SK-N-SH treated with all-trans-retinoic acid at 6 μM for 48 hours (cell line): ENCODE data around the gene WBP11.

ENCODE experiments used
- GLIS3 ChIP-seq: fragments of 250-450 bp; sonication (Bioruptor Pico); IDR thresholded peaks from 2 replicates; pipeline ENCODE4 v1.5.0; 2020; ENCODE audit warnings: mild to moderate bottlenecking, moderate library complexity
- TCF4 ChIP-seq: fragments of 250-450 bp; sonication (Bioruptor Pico); IDR thresholded peaks from 2 replicates; pipeline ENCODE4 v1.8.0; 2021; ENCODE audit warnings: mild to moderate bottlenecking, moderate library complexity, borderline replicate concordance
- ZFP3 ChIP-seq: fragments of 250-450 bp; sonication (Bioruptor Pico); IDR thresholded peaks from 2 replicates; pipeline ENCODE4 v1.5.0; 2020; ENCODE audit warnings: mild to moderate bottlenecking, moderate library complexity
- ZFP30 ChIP-seq: fragments of 450-650 bp; formaldehyde crosslinking; IDR thresholded peaks from 2 replicates; pipeline ENCODE4 v1.5.0; 2022; ENCODE audit warnings: mild to moderate bottlenecking, moderate library complexity

GRCh38 chr12:14741942-14742341, 61.3 kb downstream of the WBP11 start:
- TF ChIP-seq GLIS3 (CRISPR knock-in tag) = no peak
- no peak for TF ChIP-seq ZFP3 (CRISPR knock-in tag)
- no peak for TF ChIP-seq TCF4
- TF ChIP-seq ZFP30 (CRISPR knock-in tag) = no peak
